Measurements from ENCODE around the gene NCKAP5. TPM values are rescaled to one million over a fixed set of nuclear protein-coding genes. Genes with fewer than 3 reads are reported as not detected.

The NCKAP5 gene
- total RNA-seq, 1 donor from 2014 or later, result 8.8 TPM

GRCh38 chr2:133574620-133575019 lies 6.4 kb upstream of the NCKAP5 start:
- no peak for DNase-seq (ENCODE audit: extremely low spot score in 2 of 2)
- Histone ChIP-seq H3K36me3 (no peaks in the 10 kb centered on the region), H3K4me3 (no peak overlapping the region), H3K27ac (no peak overlapping the region), H3K9me3 (no peaks in the 10 kb centered on the region), H3K4me1 (peaks cover 9% of the 10 kb centered on the region), H3K27me3 (no peaks in the 10 kb centered on the region)
- TF ChIP-seq POLR2AphosphoS5 (IDR thresholded peaks at IDR 0.05; ENCODE audit: insufficient read depth in 1 of 2, low read depth in 1 of 2), result no peak
- no peak for TF ChIP-seq CTCF (IDR thresholded peaks at IDR 0.05)
- TF ChIP-seq POLR2A (IDR thresholded peaks at IDR 0.05), result no peak
- intact Hi-C loops (cut with DNase I), result no loop called here

GRCh38 chr2:133574186-133574585 lies 5.9 kb upstream of the NCKAP5 start:
- Histone ChIP-seq H3K4me1 (peaks cover 5% of the 10 kb centered on the region), H3K9me3 (no peaks in the 10 kb centered on the region), H3K36me3 (no peaks in the 10 kb centered on the region), H3K4me3 (no peak overlapping the region), H3K27me3 (no peaks in the 10 kb centered on the region), H3K27ac (no peak overlapping the region)
- intact Hi-C loops (cut with DNase I), result no loop called here
- no peak for DNase-seq (ENCODE audit: extremely low spot score in 2 of 2)
- no peak for TF ChIP-seq POLR2A (IDR thresholded peaks at IDR 0.05)
- TF ChIP-seq POLR2AphosphoS5 (IDR thresholded peaks at IDR 0.05; ENCODE audit: insufficient read depth in 1 of 2, low read depth in 1 of 2), result no peak
- TF ChIP-seq CTCF (IDR thresholded peaks at IDR 0.05), result no peak

- no peak overlapping the region for H3K4me3 ChIP-seq
- intact Hi-C loops (cut with DNase I), result no loop called here
- no peaks in the 10 kb centered on the region for H3K27me3 ChIP-seq
- no peak overlapping the region for H3K27ac ChIP-seq
- no peak for DNase-seq (ENCODE audit: extremely low spot score in 2 of 2)
- no peaks in the 10 kb centered on the region for H3K9me3 ChIP-seq
- TF ChIP-seq POLR2AphosphoS5 (IDR thresholded peaks at IDR 0.05; ENCODE audit: insufficient read depth in 1 of 2, low read depth in 1 of 2) (no peak), CTCF (IDR thresholded peaks at IDR 0.05) (no peak), POLR2A (IDR thresholded peaks at IDR 0.05) (no peak)
- peaks cover 6% of the 10 kb centered on the region for H3K4me1 ChIP-seq
- H3K36me3 ChIP-seq, result no peaks in the 10 kb centered on the region
These were observed 5.4 kb upstream of the NCKAP5 start for GRCh38 chr2:133573491-133574162.

GRCh38 chr2:133571249-133571648 lies 3.0 kb upstream of the NCKAP5 start:
- no peaks in the 10 kb centered on the region for H3K36me3 ChIP-seq
- no peak overlapping the region for H3K27ac ChIP-seq
- intact Hi-C loops (cut with DNase I), result no loop called here
- H3K4me3 ChIP-seq, result no peak overlapping the region
- no peaks in the 10 kb centered on the region for H3K27me3 ChIP-seq
- no peak for TF ChIP-seq POLR2AphosphoS5 (IDR thresholded peaks at IDR 0.05; ENCODE audit: insufficient read depth in 1 of 2, low read depth in 1 of 2)
- TF ChIP-seq POLR2A (IDR thresholded peaks at IDR 0.05), result no peak
- no peak for TF ChIP-seq CTCF (IDR thresholded peaks at IDR 0.05)
- H3K4me1 ChIP-seq, result peaks cover 29% of the 10 kb centered on the region
- no peaks in the 10 kb centered on the region for H3K9me3 ChIP-seq
- DNase-seq (ENCODE audit: extremely low spot score in 2 of 2), result no peak

GRCh38 chr2:133570542-133570941 lies 2.3 kb upstream of the NCKAP5 start:
- intact Hi-C loops (cut with DNase I), result no loop called here
- DNase-seq (ENCODE audit: extremely low spot score in 2 of 2), result no peak
- H3K4me3 ChIP-seq, result no peak overlapping the region
- H3K36me3 ChIP-seq, result no peaks in the 10 kb centered on the region
- H3K27ac ChIP-seq, result no peak overlapping the region
- no peaks in the 10 kb centered on the region for H3K9me3 ChIP-seq
- TF ChIP-seq POLR2A (IDR thresholded peaks at IDR 0.05), result no peak
- TF ChIP-seq CTCF (IDR thresholded peaks at IDR 0.05), result no peak
- TF ChIP-seq POLR2AphosphoS5 (IDR thresholded peaks at IDR 0.05; ENCODE audit: insufficient read depth in 1 of 2, low read depth in 1 of 2), result no peak
- peaks cover 29% of the 10 kb centered on the region for H3K4me1 ChIP-seq
- no peaks in the 10 kb centered on the region for H3K27me3 ChIP-seq

Measured in vagina (tissue), 2 donors.